ENCODE measurements around the gene HNRNPD. TPM values are rescaled to one million over a fixed set of nuclear protein-coding genes. Genes with fewer than 3 reads are reported as not detected.
"Not testable (repeated sequence)": the region's sequence is repeated elsewhere in the genome, so short reads cannot be mapped to it uniquely, and the experiment has no call there.

The HNRNPD gene
- total RNA-seq, 1 donor from 2014 or later, result 91.8 TPM

GRCh38 chr4:82398263-82398662 lies 24.5 kb upstream of the HNRNPD start:
- DNase-seq (ENCODE audit: extremely low spot score in 2 of 2), result no peak
- Histone ChIP-seq H3K27ac (no peak overlapping the region), H3K4me1 (no peaks in the 10 kb centered on the region), H3K36me3 (no peaks in the 10 kb centered on the region), H3K4me3 (no peak overlapping the region), H3K27me3 (no peaks in the 10 kb centered on the region), H3K9me3 (no peaks in the 10 kb centered on the region)
- TF ChIP-seq CTCF (IDR thresholded peaks at IDR 0.05), result no peak
- TF ChIP-seq POLR2AphosphoS5 (IDR thresholded peaks at IDR 0.05; ENCODE audit: insufficient read depth in 1 of 2, low read depth in 1 of 2), result no peak
- no peak for TF ChIP-seq POLR2A (IDR thresholded peaks at IDR 0.05)
- intact Hi-C loops (cut with DNase I), result no loop called here

- H3K4me3 ChIP-seq, result no peak overlapping the region
- no peaks in the 10 kb centered on the region for H3K27me3 ChIP-seq
- intact Hi-C loops (cut with DNase I), result no loop called here
- H3K4me1 ChIP-seq, result no peaks in the 10 kb centered on the region
- DNase-seq (ENCODE audit: extremely low spot score in 2 of 2), result no peak
- TF ChIP-seq POLR2A (IDR thresholded peaks at IDR 0.05) (no peak), CTCF (IDR thresholded peaks at IDR 0.05) (no peak), POLR2AphosphoS5 (IDR thresholded peaks at IDR 0.05; ENCODE audit: insufficient read depth in 1 of 2, low read depth in 1 of 2) (no peak)
- no peaks in the 10 kb centered on the region for H3K9me3 ChIP-seq
- H3K36me3 ChIP-seq, result no peaks in the 10 kb centered on the region
- H3K27ac ChIP-seq, result no peak overlapping the region
Observed at GRCh38 chr4:82397527-82397926, 23.7 kb upstream of the HNRNPD start.

DNA sequence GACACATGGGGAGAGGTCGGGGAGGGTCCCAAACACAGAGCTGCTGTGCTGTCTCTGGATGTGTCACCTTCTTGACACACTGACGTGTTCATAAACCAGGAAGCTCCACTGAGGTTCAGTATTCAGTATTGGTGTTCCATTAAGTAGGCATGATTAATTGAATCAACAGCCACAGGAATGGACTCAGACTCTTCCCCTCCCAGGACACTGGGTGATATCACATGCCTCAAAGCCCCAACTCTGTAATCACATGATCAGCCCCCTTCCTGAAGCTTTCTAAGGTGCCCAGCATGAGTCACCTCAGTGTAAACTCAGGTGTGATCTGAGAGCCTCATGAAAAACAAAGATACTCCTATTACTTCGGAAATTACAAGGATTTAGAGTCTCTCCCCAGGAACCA lies 21.1 kb upstream of the HNRNPD start:
- Histone ChIP-seq H3K4me1 (no peaks in the 10 kb centered on the region), H3K36me3 (no peaks in the 10 kb centered on the region), H3K27me3 (no peaks in the 10 kb centered on the region), H3K4me3 (no peak overlapping the region), H3K27ac (no peak overlapping the region), H3K9me3 (no peaks in the 10 kb centered on the region)
- DNase-seq (ENCODE audit: extremely low spot score in 2 of 2), result no peak
- no peak for TF ChIP-seq POLR2AphosphoS5 (IDR thresholded peaks at IDR 0.05; ENCODE audit: insufficient read depth in 1 of 2, low read depth in 1 of 2)
- no peak for TF ChIP-seq POLR2A (IDR thresholded peaks at IDR 0.05)
- TF ChIP-seq CTCF (IDR thresholded peaks at IDR 0.05), result no peak
- intact Hi-C loops (cut with DNase I), result no loop called here

GRCh38 chr4:82390061-82390460 lies 16.3 kb upstream of the HNRNPD start:
- H3K36me3 ChIP-seq; H3K4me3 ChIP-seq; H3K9me3 ChIP-seq; H3K27me3 ChIP-seq; H3K4me1 ChIP-seq; H3K27ac ChIP-seq; DNase-seq (ENCODE audit: extremely low spot score in 2 of 2); intact Hi-C loops (cut with DNase I): not testable (repeated sequence)

- no peak for DNase-seq (ENCODE audit: extremely low spot score in 2 of 2)
- Histone ChIP-seq H3K4me3 (no peak overlapping the region), H3K27me3 (no peaks in the 10 kb centered on the region), H3K4me1 (no peaks in the 10 kb centered on the region), H3K9me3 (no peaks in the 10 kb centered on the region), H3K27ac (no peak overlapping the region), H3K36me3 (no peaks in the 10 kb centered on the region)
- intact Hi-C loops (cut with DNase I), result no loop called here
- TF ChIP-seq POLR2AphosphoS5 (IDR thresholded peaks at IDR 0.05; ENCODE audit: insufficient read depth in 1 of 2, low read depth in 1 of 2) (no peak), POLR2A (IDR thresholded peaks at IDR 0.05) (no peak), CTCF (IDR thresholded peaks at IDR 0.05) (no peak)
Observed at GRCh38 chr4:82388405-82388804, 14.6 kb upstream of the HNRNPD start.

- H3K27me3 ChIP-seq; H3K27ac ChIP-seq; DNase-seq (ENCODE audit: extremely low spot score in 2 of 2); H3K4me3 ChIP-seq; H3K9me3 ChIP-seq; H3K36me3 ChIP-seq; H3K4me1 ChIP-seq; intact Hi-C loops (cut with DNase I): not testable (repeated sequence)
Observed at GRCh38 chr4:82386312-82386711, 12.5 kb upstream of the HNRNPD start.
